GM19438 (cell line): Measurements from ENCODE around the gene SGCD.

Experiments used
- ATAC-seq: cut with Tn5 transposase; IDR thresholded peaks from one replicate; pipeline ENCODE4 v1.9.1; 2021; ENCODE audit warnings: low read depth; ENCODE audit not compliant: unreplicated experiment

SGCD gene

DNA sequence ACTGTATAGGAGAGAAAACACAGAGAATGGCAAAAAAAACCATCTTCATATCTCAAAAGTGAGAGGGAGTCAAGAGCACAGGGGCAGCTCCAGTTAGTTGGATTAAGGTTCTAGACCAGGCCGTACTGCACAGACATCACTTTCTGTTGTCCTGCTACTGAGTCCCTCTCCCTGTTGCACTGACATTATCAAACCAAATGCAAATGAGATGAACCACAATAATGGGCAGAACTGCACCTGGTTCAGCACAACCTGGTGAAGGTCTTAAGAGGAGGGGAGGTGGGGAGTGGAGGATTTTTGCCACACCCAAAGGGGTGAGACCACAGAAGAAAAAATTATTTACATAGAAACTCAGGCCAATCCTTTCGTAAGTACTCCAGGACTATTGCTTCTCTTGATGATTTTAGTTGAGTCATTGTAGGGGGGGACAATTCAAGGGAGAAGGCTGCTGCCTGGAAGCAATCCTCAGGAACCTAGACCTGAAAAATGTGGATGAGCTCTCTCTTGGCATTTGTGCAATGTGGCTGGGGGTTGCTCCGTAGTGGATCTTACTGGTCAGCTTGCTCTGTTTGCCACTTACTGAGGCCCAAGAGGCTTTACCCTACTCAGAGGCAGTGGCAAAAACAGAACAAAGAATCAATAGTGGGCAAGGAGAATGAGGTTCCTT lies 428.6 kb downstream of the SGCD start:
- ATAC-seq: no peak

DNA sequence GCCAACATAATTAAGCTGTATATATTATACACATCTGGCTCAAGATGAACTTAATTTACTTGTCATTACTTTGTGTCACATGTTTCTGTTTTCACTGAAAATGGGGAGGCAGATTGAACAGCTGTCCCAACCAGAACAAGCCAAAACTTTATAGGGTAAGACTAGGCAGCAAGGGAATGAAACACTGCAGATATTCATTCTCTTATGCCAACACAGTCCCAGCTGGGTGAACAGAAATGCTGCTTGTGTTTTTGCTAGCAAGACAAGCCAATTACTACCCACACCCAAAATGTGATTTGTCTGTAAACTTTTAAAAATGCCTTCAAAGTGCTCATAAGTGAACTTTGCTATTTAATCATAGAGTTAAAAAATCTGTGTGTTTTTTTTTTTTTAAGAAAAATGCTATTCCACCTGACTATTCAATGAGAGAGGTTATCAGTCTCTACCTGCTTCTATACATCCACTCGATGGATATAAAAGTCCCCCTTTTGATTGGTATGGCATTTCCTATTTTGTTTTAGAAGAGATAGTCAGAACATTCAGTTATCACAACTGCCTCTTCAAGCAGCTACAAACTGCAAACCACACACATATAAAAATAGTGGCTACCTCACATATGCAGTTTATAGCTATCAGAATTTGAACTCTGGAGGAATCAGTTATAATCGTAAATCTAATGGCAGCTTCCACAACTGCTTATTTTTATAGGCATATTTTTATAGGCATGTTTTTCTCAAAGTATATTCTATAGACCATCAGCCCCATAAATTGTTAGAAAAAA lies 431.2 kb downstream of the SGCD start:
- ATAC-seq: no peak

DNA sequence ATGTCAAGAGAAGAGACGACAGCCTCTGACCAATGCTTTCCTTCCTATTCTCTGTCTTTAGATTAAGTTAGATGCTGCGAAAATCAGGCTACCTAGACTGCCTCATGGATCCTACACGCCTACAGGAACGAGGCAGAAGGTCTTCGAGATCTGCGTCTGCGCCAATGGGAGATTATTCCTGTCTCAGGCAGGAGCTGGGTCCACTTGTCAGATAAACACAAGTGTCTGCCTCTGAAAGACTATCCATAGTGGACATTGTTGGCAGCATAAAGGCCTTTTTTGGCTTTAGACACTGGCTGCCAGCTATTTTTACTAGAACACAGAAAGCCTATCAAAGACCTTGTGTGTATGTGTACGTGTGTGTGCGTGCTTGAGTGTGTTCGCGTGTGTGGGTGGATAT lies 432.2 kb downstream of the SGCD start:
- ATAC-seq: no peak

DNA sequence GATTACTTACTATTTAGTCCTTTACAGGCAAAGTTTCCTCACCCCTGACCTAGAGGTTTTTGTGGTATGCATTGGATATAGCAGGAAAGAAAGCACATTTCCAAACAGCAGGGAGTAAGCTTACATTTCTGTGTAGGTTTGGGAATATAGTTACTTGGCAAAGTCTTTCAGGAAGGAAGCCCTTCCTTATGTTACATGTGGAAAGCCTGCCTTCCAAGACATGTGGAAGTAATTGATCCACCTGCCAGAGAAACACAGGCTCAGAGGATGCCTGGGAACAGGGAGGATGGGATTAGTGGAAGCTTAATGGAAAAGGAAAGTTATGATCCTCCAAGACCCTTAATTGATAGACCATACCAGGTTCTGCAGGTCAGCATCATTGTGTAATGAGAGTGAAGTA lies 435.8 kb downstream of the SGCD start:
- no peak for ATAC-seq

DNA sequence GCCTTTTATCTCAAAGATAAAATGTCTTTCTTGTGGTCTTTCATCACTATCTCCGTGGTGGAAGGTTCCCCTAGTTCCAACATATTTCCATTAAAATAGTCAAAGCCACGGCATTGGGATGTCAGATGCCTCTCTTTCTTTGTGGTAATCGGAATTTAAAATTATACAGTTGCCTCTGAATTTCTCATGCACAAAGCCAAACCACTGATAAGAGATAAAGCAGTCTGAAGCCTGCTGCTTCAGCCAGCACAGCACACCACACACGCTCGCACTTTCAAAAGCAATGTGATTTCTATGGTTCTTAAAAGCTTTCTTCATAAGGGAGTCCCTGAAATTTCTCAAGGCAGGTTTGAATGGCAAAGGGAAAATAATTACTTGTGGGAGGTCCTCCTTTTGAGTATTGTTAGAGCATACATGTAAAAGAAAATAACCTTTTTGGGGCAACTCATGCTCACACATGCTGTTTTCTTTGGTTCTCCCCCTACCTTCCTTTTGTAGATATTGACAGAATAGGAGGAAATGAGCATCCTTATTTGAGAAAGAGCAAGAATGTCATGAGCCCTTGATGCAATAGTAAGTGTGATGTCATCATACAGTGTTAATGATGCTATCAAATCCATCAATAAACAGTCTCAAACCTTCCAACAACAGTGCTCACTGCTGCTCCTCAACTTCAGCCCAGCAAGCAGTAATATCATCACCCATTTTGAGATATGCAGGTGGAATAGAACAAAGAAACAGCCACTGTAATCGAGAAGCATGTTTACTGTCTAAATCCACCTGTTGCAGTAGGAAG lies 437.4 kb downstream of the SGCD start:
- ATAC-seq: no peak

DNA sequence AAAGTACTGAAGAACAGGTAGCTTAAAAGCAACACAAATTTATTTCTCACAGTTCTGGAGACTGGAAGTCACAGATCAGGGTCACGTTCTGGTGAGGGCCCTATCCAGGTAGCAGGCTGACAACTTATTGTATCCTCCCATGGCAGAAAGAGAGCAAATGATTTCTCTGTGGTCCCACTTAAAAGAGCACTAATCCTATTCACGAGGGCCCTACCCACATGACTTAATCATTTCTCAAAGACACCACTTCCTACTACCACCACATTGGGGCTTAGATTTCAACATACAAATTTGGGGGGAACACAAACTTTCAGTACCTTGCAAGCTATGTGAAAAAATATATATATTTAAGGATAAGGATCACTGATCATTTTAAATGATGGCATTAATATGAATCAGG lies 447.3 kb downstream of the SGCD start:
- ATAC-seq: no peak

DNA sequence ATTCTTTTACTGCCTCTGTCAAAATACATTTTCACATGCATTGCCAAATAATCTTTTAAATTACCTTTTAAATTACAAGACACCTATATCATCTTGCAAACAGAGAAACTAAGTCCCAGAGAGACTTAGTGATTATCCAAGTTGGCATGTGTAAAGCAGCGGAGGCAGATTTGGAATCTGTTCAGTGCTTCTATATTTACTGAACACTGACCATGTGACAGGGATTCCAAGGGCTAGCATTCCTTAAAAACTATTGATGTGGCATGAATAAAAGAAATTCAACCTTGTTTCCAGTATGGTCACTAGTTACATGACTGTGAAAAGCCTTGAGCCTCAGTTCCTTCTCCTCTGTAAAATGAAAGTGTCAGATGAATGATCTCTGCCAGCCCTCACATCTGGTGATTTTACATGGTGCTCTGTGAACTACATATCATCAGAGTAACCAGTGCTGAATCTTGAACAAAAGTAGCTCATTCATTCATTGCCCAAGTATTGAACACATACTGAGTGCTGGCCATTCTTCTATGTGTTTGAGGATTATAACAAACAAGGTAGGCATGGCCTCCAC lies 451.3 kb downstream of the SGCD start:
- no peak for ATAC-seq

DNA sequence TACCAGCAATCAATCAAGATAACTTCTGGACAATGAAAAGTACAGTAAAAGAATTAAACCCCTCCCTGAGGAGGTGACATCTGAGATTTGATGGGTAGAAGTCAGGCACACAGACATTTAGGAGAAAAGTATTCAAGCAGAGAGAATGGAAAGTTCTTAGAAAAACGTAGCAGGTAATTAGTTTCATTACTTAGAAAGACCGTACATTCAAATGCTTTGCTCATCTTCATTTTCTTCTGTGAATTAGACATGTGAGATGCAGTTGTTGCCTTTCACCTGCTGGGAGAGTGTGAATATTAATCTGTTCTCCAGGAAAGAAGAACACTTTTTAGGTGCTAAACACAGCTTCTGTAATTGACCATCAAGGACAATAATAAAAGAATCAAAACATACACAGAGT lies 451.8 kb downstream of the SGCD start:
- ATAC-seq: no peak

DNA sequence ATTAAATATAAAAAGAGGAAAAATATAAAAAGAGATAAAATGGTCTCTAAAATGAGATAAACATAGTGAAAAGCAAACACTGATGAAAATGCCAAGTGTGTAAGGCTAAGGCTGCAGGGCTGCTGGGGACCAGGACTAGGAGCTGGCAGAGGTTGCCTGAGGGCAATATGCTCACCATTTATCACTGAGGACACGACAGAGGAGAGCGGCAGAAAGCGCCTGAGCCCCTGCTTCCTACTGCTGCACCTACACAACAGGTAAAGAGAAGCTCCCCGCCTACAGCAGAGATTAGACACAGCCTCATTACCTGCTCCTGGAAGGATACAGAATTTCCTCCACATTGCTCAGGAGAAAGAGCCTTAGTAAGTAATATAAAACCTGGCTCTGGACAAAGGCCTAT lies 452.5 kb downstream of the SGCD start:
- no peak for ATAC-seq

DNA sequence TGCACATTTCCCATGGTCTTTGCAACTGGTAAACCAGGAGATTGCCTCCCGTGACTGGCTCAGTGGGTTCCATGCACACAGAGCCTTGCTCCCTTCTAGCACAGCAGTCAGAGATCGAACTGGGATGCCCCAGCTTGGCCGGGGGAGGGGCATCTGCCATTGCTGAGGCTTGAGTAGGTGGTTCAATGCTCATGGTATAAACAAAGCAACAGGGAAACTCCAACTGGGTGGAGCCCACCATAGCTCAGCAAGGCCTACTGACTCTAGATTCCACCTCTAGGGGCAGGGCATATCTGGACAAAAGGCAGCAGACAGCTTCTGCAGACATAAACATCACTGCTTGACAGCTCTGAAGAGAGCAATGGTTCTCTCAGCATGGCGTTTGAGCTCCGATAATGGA lies 456.1 kb downstream of the SGCD start:
- no peak for ATAC-seq

DNA sequence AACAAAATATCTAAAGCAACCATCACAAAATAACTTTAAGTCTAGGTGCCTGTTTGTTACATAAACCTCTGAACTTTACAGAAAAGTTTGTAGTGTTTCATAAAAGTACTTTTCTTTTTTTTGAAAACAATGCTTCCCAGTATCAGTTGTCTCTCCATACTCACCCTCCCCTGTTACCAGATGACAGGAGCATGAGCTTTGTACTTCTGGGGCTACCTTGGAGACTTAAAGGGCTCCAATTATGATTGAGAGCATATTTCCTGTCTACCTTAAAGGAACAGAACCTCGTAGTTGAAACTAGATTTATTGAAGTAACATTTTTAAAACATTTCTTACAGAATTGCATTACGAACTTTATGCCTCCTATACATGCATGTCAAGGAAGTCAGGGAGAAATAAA lies 467.7 kb downstream of the SGCD start:
- no peak for ATAC-seq

DNA sequence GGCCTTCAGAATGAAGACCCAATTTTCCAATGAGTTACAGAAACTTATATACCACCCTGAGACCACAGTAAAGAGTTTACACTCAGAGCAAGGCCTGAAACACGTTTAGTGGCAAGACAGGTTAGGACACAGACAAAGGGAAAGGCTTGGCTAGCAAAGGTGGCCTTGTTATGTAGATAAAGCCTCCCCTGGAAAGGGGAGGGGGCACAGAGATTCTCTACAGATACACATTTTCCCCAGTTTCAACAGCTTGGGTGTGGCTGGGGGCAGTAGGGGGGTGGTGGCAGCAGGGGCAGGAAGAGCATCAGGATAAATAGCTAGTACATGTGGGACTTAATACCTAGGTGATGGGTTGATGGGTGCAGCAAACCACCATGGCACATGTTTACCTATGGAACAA lies 471.2 kb downstream of the SGCD start:
- ATAC-seq: no peak

DNA sequence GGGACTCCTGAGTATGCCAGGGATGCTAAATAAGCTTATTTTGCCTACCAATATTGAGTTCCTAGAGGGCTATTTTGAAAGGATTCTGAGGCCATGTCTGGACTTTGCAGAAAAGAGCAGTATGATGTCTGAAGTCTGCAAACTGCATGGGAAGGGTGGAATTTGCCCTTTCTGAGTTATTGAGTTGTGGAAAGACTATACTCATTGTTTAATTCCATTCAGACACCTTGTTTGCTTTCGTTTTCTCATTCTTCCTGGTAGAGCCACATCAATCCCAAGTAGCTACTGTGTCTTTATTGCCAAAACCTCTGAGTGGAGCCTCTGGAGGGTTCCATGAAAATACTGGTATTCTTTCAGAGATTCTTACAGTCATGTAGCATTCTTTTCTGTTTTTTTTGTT lies 472.2 kb downstream of the SGCD start:
- ATAC-seq: no peak

DNA sequence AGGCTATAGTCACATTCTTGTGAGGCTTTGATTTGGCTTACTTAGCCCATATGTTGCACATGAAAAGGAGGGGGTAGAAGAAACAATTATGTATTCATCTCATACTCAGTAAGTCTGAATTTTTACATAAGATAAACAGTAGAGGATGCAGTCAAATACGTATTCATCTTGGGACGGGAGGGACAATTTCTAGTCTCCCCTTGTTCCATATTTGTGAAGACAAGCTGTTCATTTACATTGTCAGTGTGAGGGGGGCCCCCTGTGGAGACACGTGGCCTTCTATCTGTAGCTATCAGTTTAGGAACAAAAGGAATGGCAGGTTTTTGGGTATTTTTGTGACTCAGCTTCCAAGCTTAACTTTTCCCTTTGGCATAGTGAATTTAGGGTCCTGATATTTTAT lies 474.0 kb downstream of the SGCD start:
- ATAC-seq: no peak

DNA sequence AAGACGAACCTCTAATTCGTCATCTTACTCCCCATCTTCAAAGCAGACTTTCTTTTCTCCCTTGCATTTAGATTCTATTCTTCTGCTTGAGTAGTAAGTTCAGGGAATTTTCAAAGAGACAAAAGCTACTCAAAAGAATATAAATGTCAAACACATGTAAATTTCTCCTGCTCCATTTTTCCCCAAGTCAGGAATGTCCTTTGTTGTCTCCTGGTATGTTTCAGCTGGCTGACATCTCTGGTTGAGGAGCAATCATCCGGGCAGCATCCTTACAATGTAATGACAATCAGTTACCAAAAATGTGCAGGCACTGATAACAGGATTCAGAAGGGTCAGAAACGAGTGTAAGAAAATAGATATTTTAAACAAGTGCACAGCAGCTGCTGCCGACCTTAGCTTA lies 475.5 kb downstream of the SGCD start:
- no peak for ATAC-seq

DNA sequence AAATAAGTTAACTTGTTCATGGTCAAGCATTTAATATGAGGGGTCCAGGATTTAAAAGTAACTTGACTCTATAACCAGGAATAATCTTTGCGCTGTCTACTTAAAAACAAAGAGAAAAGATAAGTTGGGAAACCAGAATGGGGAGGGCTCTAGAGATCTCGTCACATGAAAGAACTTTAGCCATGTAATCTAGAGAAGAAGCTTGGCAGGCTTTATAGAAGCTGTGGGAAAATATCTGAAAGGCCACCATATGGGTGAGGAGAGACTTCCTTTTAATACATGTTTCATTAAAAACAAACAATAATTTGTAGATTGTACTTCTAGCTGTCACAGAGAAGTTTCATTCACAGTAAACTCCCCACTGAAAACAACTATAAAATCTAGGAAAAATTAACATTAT lies 476.4 kb downstream of the SGCD start:
- no peak for ATAC-seq

DNA sequence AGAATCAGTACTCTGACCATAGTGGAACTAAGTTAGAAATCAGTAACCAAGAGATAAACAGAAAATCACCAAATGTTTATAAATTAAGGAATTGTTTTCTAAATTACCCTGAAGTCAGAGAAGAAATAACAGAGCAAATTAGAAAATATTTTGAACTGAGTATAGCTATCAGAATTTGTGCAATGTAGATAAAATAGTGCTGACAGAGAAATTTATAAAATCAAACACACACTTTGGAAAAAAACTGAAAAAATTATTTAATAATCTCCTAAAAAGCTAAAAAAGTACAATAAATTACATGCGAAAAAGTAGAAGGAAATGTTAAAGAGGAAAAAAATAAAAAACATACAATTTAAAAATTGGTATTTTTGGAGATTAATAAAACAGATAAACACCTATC lies 486.0 kb downstream of the SGCD start:
- no peak for ATAC-seq

DNA sequence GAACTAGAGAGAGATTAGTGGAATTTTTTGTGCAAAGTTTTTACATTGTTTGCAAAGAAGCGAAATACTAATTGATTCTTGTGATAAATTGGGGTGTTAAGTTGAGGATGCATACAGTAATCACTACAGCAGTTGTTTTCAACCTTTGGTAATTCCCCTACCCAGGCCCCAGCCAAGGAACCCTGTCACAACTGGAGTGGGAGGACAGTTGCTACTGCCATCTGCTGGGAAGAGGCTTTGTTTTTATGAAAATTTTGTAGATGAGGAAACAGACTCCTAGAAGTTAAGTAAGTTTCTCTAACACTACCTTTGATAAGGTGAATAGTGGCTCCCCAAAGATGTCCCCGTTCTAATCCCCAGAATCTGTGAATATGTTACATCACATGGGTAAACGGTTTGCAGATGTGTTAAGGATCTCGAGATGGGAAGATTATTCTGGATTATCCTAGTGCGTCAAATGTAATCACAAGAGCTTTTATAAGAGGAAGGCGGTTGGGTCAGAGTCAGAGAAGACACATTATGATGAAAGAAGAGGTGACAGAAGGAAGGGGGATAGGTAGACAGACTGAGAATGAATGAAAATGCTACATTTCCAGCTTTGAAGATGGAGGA lies 489.1 kb downstream of the SGCD start:
- ATAC-seq: peak; percentile 56
